Right lobe of liver (tissue), 4 donors: Measurements from ENCODE around the gene KRTAP10-12.

Experiments
- CTCF ChIP-seq, 4 donors: fragments of 200-600 bp in 3 of 4; fragments of 450-650 bp in 1 of 4; IDR thresholded peaks; one replicate each; pipeline versions ENCODE4 v1.5.1 to v1.8.0; 2016 to 2022; ENCODE audit warnings: antibody characterized with exemption in 4 of 4, mild to moderate bottlenecking in 2 of 4
- POLR2A ChIP-seq: fragments of 450-650 bp; IDR thresholded peaks from one replicate; pipeline ENCODE4 v1.6.1; 2017; ENCODE audit warnings: antibody characterized with exemption, mild to moderate bottlenecking
- donor health status: DM: no; HTN: no; CAD: no.
- donor health status: DM: no; HTN: no; CAD: no.
- donor health status: DM: no; HTN: yes; CAD: no.

- TF ChIP-seq CTCF (IDR thresholded peaks at IDR 0.05) (no peak), POLR2A (no peak)
Measured at GRCh38 chr21:44723177-44724131, 26.5 kb downstream of the KRTAP10-12 start.
